Smooth muscle cell of the brain vasculature (primary cell): ENCODE results near the gene UBL4A.

Experiments used
- DNase-seq: peaks from one replicate; pipeline ENCODE4 v3.0.0-alpha.2; 2012; ENCODE audit warnings: low read depth, low spot score

Gene UBL4A

DNA sequence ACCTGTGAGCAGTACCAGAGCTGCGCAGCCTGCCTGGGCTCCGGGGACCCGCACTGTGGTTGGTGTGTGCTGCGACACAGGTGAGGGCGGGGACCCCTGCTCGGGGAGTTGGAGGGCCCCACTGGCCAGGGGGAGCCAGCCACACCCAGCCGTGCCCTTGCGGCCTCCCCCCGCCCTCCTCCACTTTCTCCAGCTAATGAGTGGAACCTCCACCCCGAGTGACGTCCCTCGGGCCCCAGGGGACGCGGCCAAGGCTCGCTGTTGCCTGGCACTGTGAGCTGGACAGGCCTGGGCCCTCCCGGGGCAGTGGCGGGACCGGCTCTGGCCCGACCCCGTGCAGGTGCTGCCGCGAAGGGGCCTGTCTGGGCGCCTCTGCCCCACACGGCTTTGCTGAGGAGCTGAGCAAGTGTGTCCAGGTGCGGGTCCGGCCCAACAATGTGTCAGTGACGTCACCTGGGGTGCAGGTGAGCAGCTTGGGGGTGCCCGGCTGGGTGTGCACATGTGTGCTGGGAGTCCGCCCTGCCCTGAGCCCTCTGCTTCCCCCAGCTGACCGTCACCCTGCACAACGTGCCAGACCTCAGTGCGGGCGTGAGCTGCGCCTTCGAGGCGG is 22.7 kb downstream of the UBL4A start:
- DNase-seq, result no peak

DNA sequence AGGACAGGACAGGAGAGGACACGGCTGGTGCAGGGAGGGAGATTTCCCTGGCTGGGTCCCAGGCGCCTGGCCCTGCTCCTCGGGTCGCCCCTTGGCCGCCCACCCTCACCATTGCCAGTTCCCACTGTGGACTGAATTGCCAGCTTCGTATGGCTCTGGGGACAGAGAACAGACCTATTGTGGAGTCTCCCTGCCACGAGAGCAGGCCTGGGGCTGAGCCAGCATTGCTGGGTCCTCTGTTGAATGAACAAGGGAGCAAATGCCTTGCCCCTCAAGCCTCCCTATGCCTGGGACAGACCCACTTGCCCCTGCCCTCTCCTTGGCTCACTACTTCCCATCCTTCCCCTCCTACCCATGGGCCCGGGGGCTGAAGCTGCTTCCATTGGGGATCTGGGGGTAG is 24.0 kb downstream of the UBL4A start:
- no peak for DNase-seq

- no peak for DNase-seq
Measured at GRCh38 chrX:154460326-154460725, 26.1 kb downstream of the UBL4A start.

GRCh38 chrX:154459832-154460231 is 26.6 kb downstream of the UBL4A start:
- DNase-seq, result no peak

GRCh38 chrX:154458954-154459778 is 27.2 kb downstream of the UBL4A start:
- no peak for DNase-seq

GRCh38 chrX:154458116-154458953 is 28.1 kb downstream of the UBL4A start, which contains the start of gene PLXNA3:
Gene PLXNA3 (plus strand): TSS chrX:154458281. CDS start chrX:154460184, 1,903 bp downstream.
- DNase-seq, result no peak

- no peak for DNase-seq
Measured at GRCh38 chrX:154457491-154458115, 28.8 kb downstream of the UBL4A start.

DNA sequence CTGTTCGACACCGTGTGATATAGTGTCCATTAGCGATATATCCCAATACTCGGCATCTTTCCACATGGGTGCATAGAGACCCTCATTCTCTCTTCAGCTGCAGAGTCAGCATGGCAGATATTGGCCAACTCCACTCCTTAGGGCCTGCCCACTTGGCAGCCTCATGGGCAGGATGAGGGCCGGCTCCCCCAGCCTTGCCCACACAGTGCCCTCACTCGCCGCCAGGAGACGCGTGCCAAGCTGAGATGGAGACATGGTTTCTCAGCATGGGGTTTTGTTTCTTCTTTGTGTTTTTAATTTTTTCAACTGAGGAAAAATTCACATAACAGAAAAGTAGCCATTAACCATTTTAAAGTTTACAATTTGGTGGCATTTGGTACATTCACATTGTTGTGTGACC is 33.6 kb downstream of the UBL4A start:
- DNase-seq, result no peak

DNA sequence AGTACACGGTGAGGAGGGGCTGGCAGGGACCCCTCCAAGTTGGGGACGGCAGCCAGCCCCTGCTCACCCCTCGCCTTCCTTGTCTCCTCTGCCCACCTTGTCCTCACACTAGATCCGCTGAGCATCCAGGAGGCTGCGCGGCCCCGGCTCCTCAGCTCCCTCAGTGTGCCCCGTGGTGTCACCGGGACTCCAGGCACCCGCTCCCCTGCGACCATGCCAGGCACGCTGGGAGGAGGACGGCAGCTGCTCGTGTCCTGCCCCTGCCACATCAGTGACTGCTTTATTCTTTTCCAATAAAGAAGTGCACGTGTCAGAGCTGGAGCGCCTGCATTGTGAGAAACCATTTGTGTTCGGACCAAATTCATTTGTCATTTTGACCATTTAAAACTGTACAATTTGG is 36.1 kb downstream of the UBL4A start:
- DNase-seq, result no peak

- DNase-seq, result no peak
Measured at GRCh38 chrX:154449618-154450017, 36.8 kb downstream of the UBL4A start.

DNA sequence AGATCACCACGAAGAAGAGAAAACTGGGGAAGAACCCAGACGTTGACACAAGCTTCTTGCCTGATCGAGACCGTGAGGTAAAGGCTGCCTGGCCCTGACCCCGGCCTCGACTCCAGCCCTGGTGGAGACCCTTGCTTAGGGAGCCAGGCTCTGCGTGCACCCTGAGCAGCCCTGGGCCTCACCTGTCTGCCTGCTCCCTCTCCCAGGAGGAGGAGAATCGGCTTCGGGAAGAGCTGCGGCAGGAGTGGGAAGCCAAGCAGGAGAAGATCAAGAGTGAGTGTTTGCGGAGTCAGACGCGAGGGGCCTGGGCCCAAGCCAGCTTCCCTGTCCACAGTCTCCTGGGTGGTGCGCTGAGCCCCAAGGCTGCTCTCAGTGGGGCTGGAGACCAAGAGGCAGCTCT is 37.9 kb downstream of the UBL4A start:
- no peak for DNase-seq

DNA sequence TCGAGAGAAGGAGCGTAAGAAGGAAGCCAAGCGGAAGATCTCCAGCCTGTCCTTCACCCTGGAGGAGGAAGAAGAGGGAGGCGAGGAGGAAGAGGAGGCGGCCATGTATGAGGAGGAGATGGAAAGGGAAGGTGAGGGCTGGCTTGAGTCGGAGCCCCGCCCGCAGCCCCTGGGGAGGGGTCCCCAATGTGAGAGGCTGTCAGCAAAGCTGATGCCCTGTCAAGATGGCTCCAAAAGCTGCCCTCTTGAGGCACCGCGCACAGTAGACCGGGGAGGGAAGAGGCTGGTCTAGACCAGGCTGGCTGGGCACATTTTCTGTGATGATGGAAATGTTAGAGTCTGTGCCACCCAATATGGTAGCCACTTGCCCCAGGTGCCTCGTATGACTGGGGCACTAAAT is 40.0 kb downstream of the UBL4A start:
- DNase-seq, result no peak

DNA sequence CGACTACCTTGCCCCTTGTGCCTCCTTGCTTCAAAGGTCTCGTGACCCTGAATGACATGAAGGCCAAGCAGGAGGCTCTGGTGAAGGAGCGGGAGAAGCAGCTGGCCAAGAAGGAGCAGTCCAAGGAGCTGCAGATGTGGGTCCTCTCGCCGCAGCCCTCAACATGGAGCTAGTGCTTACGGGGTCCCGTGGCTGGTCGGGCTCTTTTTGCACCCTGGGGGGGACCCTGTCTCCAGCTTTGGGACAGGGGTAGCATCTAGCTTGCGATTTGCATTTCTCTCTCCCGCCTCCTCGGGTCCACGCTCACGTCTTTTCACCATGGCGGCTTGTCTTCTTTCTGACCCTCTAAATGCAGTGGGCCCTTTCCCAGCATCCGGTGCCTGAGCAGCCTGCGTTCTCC is 40.6 kb downstream of the UBL4A start:
- no peak for DNase-seq

- DNase-seq, result no peak
Measured at GRCh38 chrX:154444755-154445246, 41.6 kb downstream of the UBL4A start.

- DNase-seq, result no peak
Measured at GRCh38 chrX:154443992-154444754, 42.2 kb downstream of the UBL4A start, which contains the start of gene FAM50A. Gene FAM50A (plus strand): TSS chrX:154444141. CDS start chrX:154444236, 95 bp downstream.

GRCh38 chrX:154443479-154443910 is 42.9 kb downstream of the UBL4A start:
- no peak for DNase-seq

DNA sequence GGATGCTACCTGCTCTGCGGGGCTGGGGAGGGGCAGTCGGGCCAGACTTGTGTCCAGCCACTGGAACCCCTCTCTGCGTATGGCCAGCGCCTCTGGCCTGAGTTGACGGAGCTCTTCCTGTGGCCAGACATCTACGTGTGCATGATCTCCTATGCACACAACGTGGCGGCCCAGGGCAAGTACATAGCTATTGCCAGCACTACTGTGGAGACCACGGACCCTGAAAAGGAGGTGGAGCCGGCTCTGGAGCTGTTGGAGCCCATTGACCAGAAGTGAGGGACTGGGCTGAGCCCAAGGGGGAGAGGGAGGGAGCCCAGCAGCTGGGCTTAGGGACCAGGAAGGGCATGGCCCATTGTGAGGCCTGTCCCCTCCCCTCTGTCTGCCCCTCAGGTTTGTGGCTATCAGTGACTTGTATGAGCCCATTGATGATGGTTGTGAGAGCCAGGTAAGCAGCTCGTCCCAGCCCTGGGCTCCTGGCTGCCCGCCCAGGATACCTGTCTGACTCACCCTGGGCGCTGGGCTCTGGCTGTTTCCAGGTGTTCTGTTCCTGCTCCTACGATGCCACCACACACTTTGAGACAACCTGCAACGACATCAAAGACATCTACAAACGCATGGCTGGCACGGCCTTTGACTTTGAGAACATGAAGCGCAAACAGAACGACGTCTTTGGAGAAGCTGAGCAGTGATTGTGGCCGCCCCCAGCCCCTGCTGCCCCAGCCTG is 44.3 kb downstream of the UBL4A start:
- no peak for DNase-seq

DNA sequence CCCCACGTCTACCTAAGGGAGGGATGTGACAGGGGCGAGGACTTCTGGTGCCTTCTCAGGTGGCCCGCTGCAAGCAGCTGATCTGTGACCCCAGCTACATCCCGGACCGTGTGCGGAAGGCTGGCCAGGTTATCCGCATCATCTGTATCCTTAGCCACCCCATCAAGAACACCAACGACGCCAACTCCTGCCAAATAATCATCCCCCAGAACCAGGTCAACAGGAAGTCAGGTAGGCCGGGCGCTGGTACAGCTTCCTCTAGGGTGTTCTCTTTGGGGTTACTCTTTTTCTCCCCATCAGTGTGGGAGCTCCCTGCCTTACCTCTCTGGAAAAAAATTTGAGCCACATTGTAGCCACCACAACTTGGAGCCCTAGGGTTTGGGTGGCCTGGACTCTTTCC is 44.9 kb downstream of the UBL4A start:
- DNase-seq, result no peak

DNA sequence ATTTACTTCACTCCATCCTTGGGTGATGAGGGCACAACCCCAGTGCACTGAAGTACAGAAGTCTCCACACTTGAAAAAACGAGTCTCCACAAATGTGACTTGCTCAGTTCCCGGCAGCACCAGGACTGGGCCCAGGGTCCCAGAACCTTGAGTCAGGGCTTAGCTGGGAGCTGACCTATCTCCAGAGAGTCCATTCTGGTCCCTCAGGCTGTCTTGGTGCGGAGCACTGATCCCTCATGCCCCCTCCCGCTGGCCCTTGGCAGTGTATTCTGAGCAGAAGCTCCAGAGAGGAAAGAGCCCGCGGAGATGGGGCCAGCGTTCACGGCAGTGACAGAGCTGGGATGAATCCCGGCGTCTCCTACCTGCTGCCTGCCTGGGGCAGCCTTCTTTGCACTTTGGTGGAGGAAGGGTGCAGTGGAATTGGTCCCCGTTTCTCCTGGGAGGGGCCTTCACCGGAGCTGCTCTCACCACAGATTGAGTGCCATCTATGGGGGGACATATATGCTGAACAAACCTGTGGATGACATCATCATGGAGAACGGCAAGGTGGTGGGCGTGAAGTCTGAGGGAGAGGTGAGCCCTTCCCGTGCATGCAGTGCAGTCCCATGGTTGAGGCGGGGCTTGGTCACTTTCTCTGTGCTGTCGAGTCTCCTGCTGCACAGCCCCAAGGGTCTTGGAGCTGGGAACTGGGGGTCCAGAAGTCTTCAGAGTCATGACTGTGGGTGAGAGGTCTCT is 45.6 kb downstream of the UBL4A start:
- no peak for DNase-seq
